Testis (tissue), 3 donors: ENCODE data around the gene CFAP53. TPM values are rescaled to one million over a fixed set of nuclear protein-coding genes. Genes with fewer than 3 reads are reported as not detected.

Experiments used
- DNase-seq: peaks from one replicate; pipeline ENCODE4 v3.0.0-alpha.2; 2019
- H3K27ac ChIP-seq, 2 donors: fragments of 200-600 bp; sonication (generic); one replicate each; pipeline ENCODE4 v1.5.1; 2019
- H3K27me3 ChIP-seq: fragments of 200-600 bp; sonication (generic); one replicate; pipeline ENCODE4 v1.5.1; 2019
- H3K36me3 ChIP-seq: fragments of 200-600 bp; sonication (generic); one replicate; pipeline ENCODE4 v1.5.1; 2017; ENCODE audit warnings: low read depth; ENCODE audit errors: missing control alignments
- H3K4me1 ChIP-seq: fragments of 200-600 bp; sonication (generic); one replicate; pipeline ENCODE4 v1.5.1; 2019
- H3K4me3 ChIP-seq, 2 donors: fragments of 200-600 bp; sonication (generic); one replicate each; pipeline ENCODE4 v1.5.1; 2017 to 2019
- H3K9me3 ChIP-seq: fragments of 200-600 bp; sonication (generic); one replicate; pipeline ENCODE4 v1.5.1; 2017
- CTCF ChIP-seq, 3 experiments: fragments of 450-650 bp in 2 of 3; fragments of 200-600 bp in 1 of 3; sonication (generic) in 1 of 3; IDR thresholded peaks; one replicate each; pipeline ENCODE4 v1.5.1; 2016 to 2019; ENCODE audit warnings: antibody characterized with exemption in 3 of 3, mild to moderate bottlenecking in 2 of 3, moderate library complexity in 1 of 3
- POLR2A ChIP-seq: fragments of 450-650 bp; IDR thresholded peaks from one replicate; pipeline ENCODE4 v1.6.1; 2017; ENCODE audit warnings: antibody characterized with exemption, mild to moderate bottlenecking, moderate library complexity
- WGBS, 2 donors: methylation state at CpG; one replicate each; pipeline ENCODE4 v1.1.5; 2018; 5-methylcytosine and 5-hydroxymethylcytosine counted together
- intact Hi-C: fragments of 100-400 bp; cut with DNase I; formaldehyde crosslinking; loops from one replicate; pipeline ENCODE4 v1.15.1; 2023; ENCODE audit warnings: low total_unique reads
- polyA plus RNA-seq: library from polyadenylated mRNA; stranded (reverse); fragments of 350-450 nt; fragmentation: Illumina TruSeq; extraction: RNeasy Lipid Tissue Mini Kit (QIAGEN cat#74804); gene quantifications from one replicate; pipeline ENCODE4 v1.2.3, GENCODE V29; 2014; ENCODE audit warnings: low read depth, low replicate concordance; ENCODE audit not compliant: insufficient read depth
- total RNA-seq, 2 donors: library from RNA; depleted of rRNA; stranded (reverse); fragments of >200 nt; gene quantifications; one replicate each; pipeline ENCODE4 v1.2.3, GENCODE V29; 2016

The CFAP53 gene
- total and polyA plus RNA-seq, 3 donors from 2014 or later: 22.7 to 72.8 (median 48.6) TPM

GRCh38 chr18:50199346-50199855 lies 66.9 kb downstream of the CFAP53 start:
- Histone ChIP-seq H3K36me3 (no peaks in the 10 kb centered on the region), H3K27ac (no peak overlapping the region), H3K27me3 (no peaks in the 10 kb centered on the region), H3K9me3 (no peaks in the 10 kb centered on the region), H3K4me3 (no peak overlapping the region), H3K4me1 (peaks cover under 1% of the 10 kb centered on the region)
- 45 to 59% methylated on average over 5 of the region's 5 CpGs for WGBS, 2 donors
- DNase-seq: no peak
- TF ChIP-seq POLR2A: no peak
- no peak for TF ChIP-seq CTCF (IDR thresholded peaks at IDR 0.05)
- intact Hi-C loops: no loop called here

DNA sequence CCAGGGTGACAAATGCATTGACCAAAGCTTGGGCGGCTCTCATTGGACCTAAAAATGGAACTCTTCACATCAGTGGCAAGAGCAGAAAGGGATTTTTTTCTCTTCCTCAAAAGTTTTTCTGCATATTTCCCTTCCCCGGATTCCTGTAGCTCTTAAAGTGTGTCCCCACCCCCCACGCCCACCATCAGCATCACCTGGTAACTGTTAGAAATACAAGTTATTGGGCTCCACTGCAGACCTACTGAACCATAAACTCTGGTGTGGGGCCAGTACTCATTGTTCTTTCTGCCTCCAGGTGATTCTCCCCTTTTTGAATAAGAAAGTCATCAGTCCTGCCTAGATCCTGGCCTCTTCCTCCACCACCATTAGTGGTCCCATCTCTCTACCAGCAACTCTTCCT lies 70.0 kb downstream of the CFAP53 start:
- no peak overlapping the region for H3K27ac ChIP-seq
- H3K36me3 ChIP-seq: no peaks in the 10 kb centered on the region
- peaks cover 14% of the 10 kb centered on the region for H3K4me1 ChIP-seq
- H3K4me3 ChIP-seq: no peak overlapping the region
- intact Hi-C loops: no loop called here
- no peaks in the 10 kb centered on the region for H3K9me3 ChIP-seq
- 59 to 74% methylated on average over 3 of the region's 3 CpGs for WGBS, 2 donors
- no peak for TF ChIP-seq POLR2A
- TF ChIP-seq CTCF (IDR thresholded peaks at IDR 0.05): no peak
- H3K27me3 ChIP-seq: no peaks in the 10 kb centered on the region
- no peak for DNase-seq

DNA sequence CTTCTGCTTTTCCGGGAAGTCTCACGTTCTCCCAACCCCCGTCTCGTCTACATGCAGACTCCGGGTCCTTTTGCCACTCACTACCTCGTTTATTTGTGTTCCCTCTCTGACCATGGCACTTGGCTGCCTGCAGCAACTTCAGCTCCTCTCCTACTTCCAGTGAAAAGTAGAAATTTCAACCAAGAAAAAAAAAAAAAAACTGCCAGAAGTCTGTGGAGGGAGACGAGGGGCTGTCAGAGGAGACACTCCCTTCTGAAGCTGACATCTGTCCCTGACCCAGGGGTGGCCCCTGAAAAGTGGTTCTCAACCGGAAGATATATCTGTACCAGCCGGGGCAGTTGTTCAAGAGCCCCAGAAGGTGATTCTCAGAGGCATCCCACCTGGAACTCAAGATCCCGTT lies 70.6 kb downstream of the CFAP53 start:
- Histone ChIP-seq H3K4me1 (peaks cover 14% of the 10 kb centered on the region), H3K27ac (no peak overlapping the region), H3K9me3 (no peaks in the 10 kb centered on the region), H3K27me3 (no peaks in the 10 kb centered on the region), H3K36me3 (no peaks in the 10 kb centered on the region), H3K4me3 (no peak overlapping the region)
- WGBS, 2 donors: 20 to 41% methylated on average over 10 of the region's 10 CpGs
- intact Hi-C loops: no loop called here
- no peak for TF ChIP-seq POLR2A
- TF ChIP-seq CTCF (IDR thresholded peaks at IDR 0.05): no peak
- DNase-seq: no peak

GRCh38 chr18:50194631-50195532 lies 71.4 kb downstream of the CFAP53 start, which contains the start of gene MYO5B:
Gene MYO5B (minus strand): TSS chr18:50195147. CDS start chr18:50194793, 354 bp downstream.
- TF ChIP-seq POLR2A (no peak), CTCF (IDR thresholded peaks at IDR 0.05) (peak; percentile 28 to 68 (median 60))
- Histone ChIP-seq H3K27ac (no peak within 1 kb of the TSS), H3K9me3 (no peaks in the 10 kb centered on the region), H3K27me3 (no peaks in the 10 kb centered on the region), H3K36me3 (no peaks in the 10 kb centered on the region), H3K4me3 (peak within 1 kb of the TSS; percentile 55 to 70), H3K4me1 (peaks cover 14% of the 10 kb centered on the region)
- peak; percentile 72 for DNase-seq
- intact Hi-C loops: no loop called here
- 1 to 2% methylated on average over 29 to 76 of the region's 115 CpGs for WGBS, 2 donors
